ENCODE measurements around the gene MOCS3.
A peak's percentile ranks its signal among the peaks of the same experiment; 100 is the strongest.

Gene MOCS3

GRCh38 chr20:50958615-50959542 lies at the start of gene MOCS3:
Gene MOCS3 (plus strand): TSS chr20:50958818. CDS start chr20:50958843, 25 bp downstream.
- DNase-seq (ENCODE audit: low read depth) = peak; percentile 90

GRCh38 chr20:50909413-50909812 lies 49.2 kb upstream of the MOCS3 start:
- DNase-seq (ENCODE audit: low read depth) = no peak

GRCh38 chr20:50911030-50911429 lies 47.6 kb upstream of the MOCS3 start:
- no peak for DNase-seq (ENCODE audit: low read depth)

- DNase-seq (ENCODE audit: low read depth) = no peak
These were observed 46.9 kb upstream of the MOCS3 start for GRCh38 chr20:50911716-50912115.

GRCh38 chr20:50913690-50914375 lies 44.8 kb upstream of the MOCS3 start:
- peak; percentile 34 for DNase-seq (ENCODE audit: low read depth)

GRCh38 chr20:50915424-50915823 lies 43.2 kb upstream of the MOCS3 start:
- no peak for DNase-seq (ENCODE audit: low read depth)

- no peak for DNase-seq (ENCODE audit: low read depth)
These were observed 42.4 kb upstream of the MOCS3 start for GRCh38 chr20:50916257-50916656.

GRCh38 chr20:50916934-50917333 lies 41.7 kb upstream of the MOCS3 start:
- no peak for DNase-seq (ENCODE audit: low read depth)

GRCh38 chr20:50918403-50918802 lies 40.2 kb upstream of the MOCS3 start:
- no peak for DNase-seq (ENCODE audit: low read depth)

GRCh38 chr20:50919567-50919966 lies 39.1 kb upstream of the MOCS3 start:
- no peak for DNase-seq (ENCODE audit: low read depth)

GRCh38 chr20:50920997-50921396 lies 37.6 kb upstream of the MOCS3 start:
- no peak for DNase-seq (ENCODE audit: low read depth)

- DNase-seq (ENCODE audit: low read depth) = no peak
These were observed 36.7 kb upstream of the MOCS3 start for GRCh38 chr20:50921803-50922501.

- DNase-seq (ENCODE audit: low read depth) = no peak
These were observed 34.2 kb upstream of the MOCS3 start for GRCh38 chr20:50924261-50924920.

GRCh38 chr20:50926530-50926929 lies 32.1 kb upstream of the MOCS3 start:
- DNase-seq (ENCODE audit: low read depth) = no peak

GRCh38 chr20:50928469-50928868 lies 30.1 kb upstream of the MOCS3 start:
- DNase-seq (ENCODE audit: low read depth) = no peak

- peak; percentile 94 for DNase-seq (ENCODE audit: low read depth)
These were observed 29.1 kb upstream of the MOCS3 start for GRCh38 chr20:50929299-50930138.

- no peak for DNase-seq (ENCODE audit: low read depth)
These were observed 28.3 kb upstream of the MOCS3 start for GRCh38 chr20:50930139-50930975.

- DNase-seq (ENCODE audit: low read depth) = no peak
These were observed 27.7 kb upstream of the MOCS3 start for GRCh38 chr20:50930976-50931305.

GRCh38 chr20:50931306-50932015 lies 27.2 kb upstream of the MOCS3 start, which contains the start of gene ADNP:
Gene ADNP (minus strand): TSS chr20:50931437. CDS start chr20:50903996, 27,441 bp downstream.
- DNase-seq (ENCODE audit: low read depth) = peak; percentile 83
